ENCODE results near the gene ULK3.

Gene ULK3

GRCh38 chr15:74794970-74795349, 48.0 kb downstream of the ULK3 start:
- DNase-seq (ENCODE audit: low read depth): no peak
- no peak for TF ChIP-seq CTCF (IDR thresholded peaks at IDR 0.05; ENCODE audit: insufficient read depth, low read depth, low read length, missing control alignments)
- no peak overlapping the region for H3K4me3 ChIP-seq (ENCODE audit: low read length)

DNA sequence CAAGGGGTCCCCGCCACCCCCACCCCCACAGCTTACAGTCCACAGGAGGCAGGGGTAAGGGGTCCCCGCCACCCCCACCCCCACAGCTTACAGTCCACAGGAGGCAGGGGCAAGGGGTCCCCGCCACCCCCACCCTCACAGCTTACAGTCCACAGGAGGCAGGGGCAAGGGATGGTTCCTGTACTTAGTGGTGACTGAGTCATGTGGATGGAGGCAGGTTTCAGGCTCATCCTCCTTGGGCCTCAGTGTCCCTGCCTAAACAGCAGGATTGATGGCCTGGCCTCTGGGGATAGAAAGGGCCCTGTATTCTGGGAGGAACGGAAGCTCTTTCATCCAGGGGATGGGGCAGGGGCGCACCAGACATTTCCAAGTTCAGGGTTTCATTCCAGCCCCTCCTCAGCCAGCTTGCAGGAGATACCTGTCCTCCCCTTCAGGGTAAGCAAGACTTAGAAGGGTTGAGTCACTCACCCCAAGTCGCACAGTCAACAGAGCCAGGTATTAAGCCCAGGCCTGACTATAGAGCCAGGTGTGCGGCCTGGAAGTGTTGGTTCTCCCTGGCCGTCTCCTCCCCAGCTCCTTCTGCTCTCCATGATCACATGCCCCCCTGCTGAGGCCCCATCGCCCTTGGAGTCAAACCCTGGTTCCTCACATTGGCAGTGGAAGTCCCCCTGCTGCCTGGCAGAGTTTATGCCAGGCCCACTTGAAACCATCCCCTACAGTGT, 48.5 kb downstream of the ULK3 start:
- no peak for TF ChIP-seq CTCF (IDR thresholded peaks at IDR 0.05; ENCODE audit: insufficient read depth, low read depth, low read length, missing control alignments)
- no peak overlapping the region for H3K4me3 ChIP-seq (ENCODE audit: low read length)
- peak; percentile 79 for DNase-seq (ENCODE audit: low read depth)

GRCh38 chr15:74793135-74794028, 49.6 kb downstream of the ULK3 start:
- DNase-seq (ENCODE audit: low read depth): peak; percentile 62
- TF ChIP-seq CTCF (IDR thresholded peaks at IDR 0.05; ENCODE audit: insufficient read depth, low read depth, low read length, missing control alignments): peak; percentile 38
- no peak overlapping the region for H3K4me3 ChIP-seq (ENCODE audit: low read length)

DNA sequence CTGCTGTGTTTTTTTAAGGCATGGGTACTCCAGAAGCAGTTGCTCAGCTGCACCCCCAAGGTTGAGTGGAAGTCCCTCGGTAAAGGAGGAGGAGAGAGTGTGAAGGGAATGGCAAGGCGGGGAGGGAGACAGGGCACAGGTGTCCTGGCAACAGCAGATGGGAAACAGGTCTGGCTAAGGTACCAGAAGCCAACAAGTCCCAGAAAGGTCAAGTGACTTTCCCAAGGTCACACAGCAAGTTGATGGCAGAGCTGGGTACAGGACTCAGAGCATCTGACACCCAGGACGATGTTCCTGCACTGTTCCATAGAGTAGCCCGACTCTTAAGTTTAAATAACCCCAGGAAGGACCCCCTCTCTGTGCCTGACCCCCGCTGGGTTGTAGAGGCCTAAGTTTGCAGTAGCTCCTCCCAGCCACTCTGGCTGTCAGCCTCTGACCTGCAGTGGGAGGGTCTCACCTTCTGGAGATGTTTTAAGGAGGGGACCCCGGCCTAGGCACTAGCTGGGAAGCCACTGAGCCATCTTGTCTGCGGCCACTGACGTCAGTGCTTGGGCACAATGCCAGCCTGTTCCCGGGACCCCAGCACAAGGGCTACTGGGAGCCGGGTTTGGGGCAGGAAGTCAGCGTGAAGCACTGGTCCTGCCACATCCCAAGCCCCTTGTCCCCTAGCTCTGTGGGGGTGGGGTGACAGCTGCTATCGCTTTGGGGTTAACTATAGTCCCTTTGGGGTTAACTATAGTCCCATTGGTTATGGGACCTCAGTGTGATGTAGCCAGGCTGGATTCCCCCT, 50.5 kb downstream of the ULK3 start:
- no peak overlapping the region for H3K4me3 ChIP-seq (ENCODE audit: low read length)
- no peak for DNase-seq (ENCODE audit: low read depth)
- no peak for TF ChIP-seq CTCF (IDR thresholded peaks at IDR 0.05; ENCODE audit: insufficient read depth, low read depth, low read length, missing control alignments)

GRCh38 chr15:74791667-74792066, 51.3 kb downstream of the ULK3 start:
- no peak for DNase-seq (ENCODE audit: low read depth)
- no peak for TF ChIP-seq CTCF (IDR thresholded peaks at IDR 0.05; ENCODE audit: insufficient read depth, low read depth, low read length, missing control alignments)
- H3K4me3 ChIP-seq (ENCODE audit: low read length): no peak overlapping the region

DNA sequence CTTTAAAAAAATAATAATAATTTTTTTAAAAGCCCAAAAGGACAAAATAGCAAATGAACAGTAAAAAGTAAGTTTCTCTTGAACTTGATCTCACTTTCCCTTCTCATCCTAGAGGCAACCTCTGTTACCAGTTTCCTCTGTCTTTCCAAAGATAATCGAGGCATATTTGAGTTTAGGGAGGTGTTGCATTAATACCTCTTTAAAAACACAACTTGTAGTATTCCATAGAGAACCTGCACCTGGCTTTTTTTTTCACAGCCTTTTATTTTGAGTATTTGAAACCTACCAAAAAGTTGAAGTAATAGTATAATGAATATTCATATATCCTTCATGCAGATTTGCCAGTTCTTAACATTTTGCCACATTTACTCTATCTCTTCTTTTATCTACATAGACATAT, 51.9 kb downstream of the ULK3 start:
- DNase-seq (ENCODE audit: low read depth): no peak
- TF ChIP-seq CTCF (IDR thresholded peaks at IDR 0.05; ENCODE audit: insufficient read depth, low read depth, low read length, missing control alignments): no peak
- no peak overlapping the region for H3K4me3 ChIP-seq (ENCODE audit: low read length)
